OCI-M2 (cell line): Measurements from ENCODE around the gene C11orf71.

Experiments
- DNase-seq: peaks from one replicate; lab custom pipeline; 2025; ENCODE audit not compliant: unreplicated experiment; lab: John Stamatoyannopoulos, UW

Gene C11orf71

GRCh38 chr11:114400216-114400914 is at the start of gene C11orf71, which contains the start of gene RBM7:
Gene C11orf71 (minus strand): TSS chr11:114400511. CDS start chr11:114400331, 180 bp downstream.
Gene RBM7 (plus strand): TSS chr11:114400666. CDS start chr11:114400672, 6 bp downstream.
- DNase-seq = peak; percentile 30

GRCh38 chr11:114449845-114450244 is 49.5 kb upstream of the C11orf71 start:
- DNase-seq = no peak

GRCh38 chr11:114448749-114449482 is 48.6 kb upstream of the C11orf71 start:
- no peak for DNase-seq

- no peak for DNase-seq
Observed at GRCh38 chr11:114447892-114448291, 47.6 kb upstream of the C11orf71 start.

GRCh38 chr11:114447444-114447843 is 47.1 kb upstream of the C11orf71 start:
- no peak for DNase-seq

- DNase-seq = no peak
Observed at GRCh38 chr11:114442536-114442935, 42.2 kb upstream of the C11orf71 start.

- no peak for DNase-seq
Observed at GRCh38 chr11:114441921-114442320, 41.6 kb upstream of the C11orf71 start.

GRCh38 chr11:114440971-114441763 is 40.9 kb upstream of the C11orf71 start:
- DNase-seq = no peak

- no peak for DNase-seq
Observed at GRCh38 chr11:114440121-114440860, 40.0 kb upstream of the C11orf71 start.

GRCh38 chr11:114439229-114440120 is 39.2 kb upstream of the C11orf71 start, which contains the start of gene REXO2:
Gene REXO2 (plus strand): TSS chr11:114439467. CDS start chr11:114439529, 62 bp downstream.
- peak; percentile 13 for DNase-seq

GRCh38 chr11:114438303-114438702 is 38.0 kb upstream of the C11orf71 start:
- no peak for DNase-seq

- DNase-seq = no peak
Observed at GRCh38 chr11:114433376-114433775, 33.1 kb upstream of the C11orf71 start.

- DNase-seq = no peak
Observed at GRCh38 chr11:114432893-114433292, 32.6 kb upstream of the C11orf71 start.

GRCh38 chr11:114430290-114430689 is 30.0 kb upstream of the C11orf71 start:
- DNase-seq = no peak

- DNase-seq = no peak
Observed at GRCh38 chr11:114426280-114426679, 26.0 kb upstream of the C11orf71 start.

- DNase-seq = no peak
Observed at GRCh38 chr11:114416441-114416961, 16.2 kb upstream of the C11orf71 start.

- no peak for DNase-seq
Observed at GRCh38 chr11:114413958-114414357, 13.6 kb upstream of the C11orf71 start.

- DNase-seq = no peak
Observed at GRCh38 chr11:114412946-114413345, 12.6 kb upstream of the C11orf71 start.

GRCh38 chr11:114401311-114401710 is 1.0 kb upstream of the C11orf71 start:
- DNase-seq = no peak

- DNase-seq = no peak
Observed at GRCh38 chr11:114400915-114401223, 558 bp upstream of the C11orf71 start.
